Suprapubic skin (tissue), 4 donors: ENCODE data around the gene TASOR2. TPM values are rescaled to one million over a fixed set of nuclear protein-coding genes. Genes with fewer than 3 reads are reported as not detected.
A peak's percentile ranks its signal among the peaks of the same experiment; 100 is the strongest.

Experiments
- DNase-seq, 2 donors: peaks; one replicate each; pipeline ENCODE4 v3.0.0-alpha.2; 2019; ENCODE audit warnings: low spot score in 2 of 2
- H3K27ac ChIP-seq: fragments of 200-600 bp; sonication (generic); one replicate; pipeline ENCODE4 v1.5.1; 2019
- H3K27me3 ChIP-seq: fragments of 200-600 bp; sonication (generic); one replicate; pipeline ENCODE4 v1.5.1; 2019
- H3K36me3 ChIP-seq: fragments of 200-600 bp; sonication (generic); one replicate; pipeline ENCODE4 v1.5.1; 2019
- H3K4me1 ChIP-seq: fragments of 200-600 bp; sonication (generic); one replicate; pipeline ENCODE4 v1.5.1; 2019
- H3K4me3 ChIP-seq: fragments of 200-600 bp; sonication (generic); one replicate; pipeline ENCODE4 v1.5.1; 2019; ENCODE audit warnings: mild to moderate bottlenecking
- H3K9me3 ChIP-seq: fragments of 200-600 bp; sonication (generic); one replicate; pipeline ENCODE4 v1.5.1; 2019
- EP300 ChIP-seq: sonication (generic); formaldehyde crosslinking; IDR thresholded peaks from one replicate; pipeline ENCODE4 v1.6.1; 2017; ENCODE audit warnings: antibody characterized with exemption
- POLR2A ChIP-seq, 2 donors: fragments of 450-650 bp; IDR thresholded peaks; one replicate each; pipeline ENCODE4 v1.6.1; 2017; ENCODE audit warnings: antibody characterized with exemption in 2 of 2, mild to moderate bottlenecking in 2 of 2, moderate library complexity in 2 of 2
- POLR2AphosphoS5 ChIP-seq, 3 donors: sonication (generic); formaldehyde crosslinking; IDR thresholded peaks; one replicate each; pipeline ENCODE4 v1.6.1; 2017; ENCODE audit warnings: antibody characterized with exemption in 3 of 3
- WGBS: methylation state at CpG from one replicate; pipeline ENCODE4 v1.1.5; 2018; 5-methylcytosine and 5-hydroxymethylcytosine counted together
- total RNA-seq, 4 donors: library from RNA; depleted of rRNA; stranded (reverse); fragments of >200 nt; gene quantifications; one replicate each; pipeline ENCODE4 v1.1.0, GENCODE V29; 2016
- TF ChIP-seq, protein P1 (sequence below), 2 donors: fragments of 200-600 bp in 1 of 2; fragments of 450-650 bp in 1 of 2; sonication (generic) in 1 of 2; IDR thresholded peaks; one replicate each; pipeline ENCODE4 v1.5.1; 2016 to 2019; ENCODE audit warnings: antibody characterized with exemption in 2 of 2, mild to moderate bottlenecking in 1 of 2, moderate library complexity in 1 of 2

Gene TASOR2
- total RNA-seq, 4 donors from 2014 or later: 49.8 to 78.3 (median 59.9) TPM

DNA sequence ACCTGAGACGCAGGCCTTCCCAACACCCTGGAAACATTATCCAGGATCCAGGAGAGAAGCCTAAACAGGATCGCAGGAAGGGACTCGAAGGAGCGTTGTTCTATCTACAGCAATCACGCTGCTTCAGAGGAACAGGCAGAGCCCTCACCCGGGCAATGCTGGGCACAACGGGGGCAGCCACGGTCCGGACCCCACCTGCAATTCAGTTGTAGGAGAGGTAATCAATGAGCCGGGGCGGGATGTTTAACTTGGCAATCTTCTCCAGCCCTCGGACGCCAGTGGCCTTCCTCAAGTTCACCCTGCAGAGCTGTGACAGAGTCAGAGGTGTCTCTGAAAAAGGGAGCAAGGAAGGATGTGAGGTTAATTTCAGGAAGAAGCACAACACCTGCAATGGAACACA is 44.1 kb upstream of the TASOR2 start:
- no peaks in the 10 kb centered on the region for H3K27me3 ChIP-seq
- no peak overlapping the region for H3K27ac ChIP-seq
- H3K36me3 ChIP-seq: peaks cover 47% of the 10 kb centered on the region
- TF ChIP-seq, protein P1, sequence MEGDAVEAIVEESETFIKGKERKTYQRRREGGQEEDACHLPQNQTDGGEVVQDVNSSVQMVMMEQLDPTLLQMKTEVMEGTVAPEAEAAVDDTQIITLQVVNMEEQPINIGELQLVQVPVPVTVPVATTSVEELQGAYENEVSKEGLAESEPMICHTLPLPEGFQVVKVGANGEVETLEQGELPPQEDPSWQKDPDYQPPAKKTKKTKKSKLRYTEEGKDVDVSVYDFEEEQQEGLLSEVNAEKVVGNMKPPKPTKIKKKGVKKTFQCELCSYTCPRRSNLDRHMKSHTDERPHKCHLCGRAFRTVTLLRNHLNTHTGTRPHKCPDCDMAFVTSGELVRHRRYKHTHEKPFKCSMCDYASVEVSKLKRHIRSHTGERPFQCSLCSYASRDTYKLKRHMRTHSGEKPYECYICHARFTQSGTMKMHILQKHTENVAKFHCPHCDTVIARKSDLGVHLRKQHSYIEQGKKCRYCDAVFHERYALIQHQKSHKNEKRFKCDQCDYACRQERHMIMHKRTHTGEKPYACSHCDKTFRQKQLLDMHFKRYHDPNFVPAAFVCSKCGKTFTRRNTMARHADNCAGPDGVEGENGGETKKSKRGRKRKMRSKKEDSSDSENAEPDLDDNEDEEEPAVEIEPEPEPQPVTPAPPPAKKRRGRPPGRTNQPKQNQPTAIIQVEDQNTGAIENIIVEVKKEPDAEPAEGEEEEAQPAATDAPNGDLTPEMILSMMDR (IDR thresholded peaks at IDR 0.05): no peak
- TF ChIP-seq POLR2A (IDR thresholded peaks at IDR 0.05) (no peak), EP300 (no peak), POLR2AphosphoS5 (IDR thresholded peaks at IDR 0.05) (no peak)
- WGBS: 97% methylated on average over 8 of the region's 13 CpGs
- no peaks in the 10 kb centered on the region for H3K9me3 ChIP-seq
- peaks cover 9% of the 10 kb centered on the region for H3K4me1 ChIP-seq
- H3K4me3 ChIP-seq: no peak overlapping the region
- DNase-seq: no peak

DNA sequence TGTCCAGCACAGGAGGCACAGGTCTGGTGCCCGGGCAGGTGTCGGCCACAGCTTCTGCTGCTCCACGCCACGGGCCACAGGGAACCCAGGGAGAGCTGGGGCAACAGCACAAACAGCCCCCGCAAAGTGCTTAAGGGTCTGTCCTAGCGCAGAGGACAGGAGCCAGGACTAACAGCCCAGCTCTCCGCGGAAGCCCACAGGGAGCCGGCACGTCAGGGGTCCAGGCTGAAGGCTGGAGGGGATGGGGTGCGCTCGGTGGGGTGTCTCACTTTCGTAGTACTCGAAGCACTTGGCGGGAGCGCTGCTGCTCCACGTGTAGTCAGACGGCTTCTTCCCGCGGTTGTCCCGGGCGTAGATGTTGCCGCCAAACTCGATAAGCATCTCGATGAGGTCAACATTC is 43.1 kb upstream of the TASOR2 start:
- Histone ChIP-seq H3K27me3 (no peaks in the 10 kb centered on the region), H3K27ac (no peak overlapping the region), H3K4me3 (no peak overlapping the region), H3K4me1 (peaks cover 9% of the 10 kb centered on the region), H3K36me3 (peaks cover 47% of the 10 kb centered on the region), H3K9me3 (no peaks in the 10 kb centered on the region)
- TF ChIP-seq EP300: no peak
- no peak for TF ChIP-seq POLR2AphosphoS5 (IDR thresholded peaks at IDR 0.05)
- no peak for TF ChIP-seq POLR2A (IDR thresholded peaks at IDR 0.05)
- TF ChIP-seq, protein P1 (IDR thresholded peaks at IDR 0.05): no peak
- 94% methylated on average over 24 of the region's 25 CpGs for WGBS
- no peak for DNase-seq

DNA sequence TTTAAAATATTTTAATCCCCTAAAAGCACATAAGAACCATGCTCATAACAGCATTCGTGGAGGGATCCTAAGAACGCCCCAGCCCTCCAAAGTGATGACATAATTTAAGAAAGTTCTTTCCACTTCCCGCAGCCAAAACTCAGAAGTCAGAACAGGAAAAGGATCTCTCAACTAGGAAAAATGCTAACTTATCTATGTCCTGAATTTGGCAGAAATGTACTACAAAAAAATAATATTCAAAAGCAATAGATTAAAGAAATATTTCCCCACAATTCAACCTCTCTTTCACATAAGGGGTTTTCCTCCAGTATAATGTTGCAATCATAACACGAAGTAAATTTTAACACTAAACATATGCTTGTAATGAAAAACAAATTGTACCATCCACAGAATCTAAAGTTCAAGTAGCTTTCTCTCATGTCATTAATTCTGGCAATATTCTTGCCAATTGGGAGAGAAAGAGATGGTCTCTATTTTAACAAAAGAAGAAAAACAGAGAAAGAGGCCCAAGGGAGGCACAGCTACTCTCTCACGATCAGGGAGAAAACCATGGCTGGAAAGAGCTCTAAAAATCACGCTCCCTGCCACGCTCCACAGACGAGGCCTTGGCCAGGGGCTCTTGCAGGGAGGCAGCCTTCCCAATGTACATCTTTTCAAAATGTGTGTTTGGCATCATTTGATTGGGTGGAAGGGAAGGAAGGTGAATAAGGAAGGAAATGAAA is 41.1 kb upstream of the TASOR2 start:
- H3K4me3 ChIP-seq: no peak overlapping the region
- H3K36me3 ChIP-seq: peaks cover 54% of the 10 kb centered on the region
- H3K27ac ChIP-seq: peak overlapping the region; percentile 60
- peaks cover 9% of the 10 kb centered on the region for H3K4me1 ChIP-seq
- TF ChIP-seq POLR2A (IDR thresholded peaks at IDR 0.05): no peak
- TF ChIP-seq POLR2AphosphoS5 (IDR thresholded peaks at IDR 0.05): no peak
- TF ChIP-seq, protein P1 (IDR thresholded peaks at IDR 0.05): no peak
- no peak for TF ChIP-seq EP300
- 60% methylated on average over 8 of the region's 8 CpGs for WGBS
- no peaks in the 10 kb centered on the region for H3K27me3 ChIP-seq
- DNase-seq: no peak
- no peaks in the 10 kb centered on the region for H3K9me3 ChIP-seq

DNA sequence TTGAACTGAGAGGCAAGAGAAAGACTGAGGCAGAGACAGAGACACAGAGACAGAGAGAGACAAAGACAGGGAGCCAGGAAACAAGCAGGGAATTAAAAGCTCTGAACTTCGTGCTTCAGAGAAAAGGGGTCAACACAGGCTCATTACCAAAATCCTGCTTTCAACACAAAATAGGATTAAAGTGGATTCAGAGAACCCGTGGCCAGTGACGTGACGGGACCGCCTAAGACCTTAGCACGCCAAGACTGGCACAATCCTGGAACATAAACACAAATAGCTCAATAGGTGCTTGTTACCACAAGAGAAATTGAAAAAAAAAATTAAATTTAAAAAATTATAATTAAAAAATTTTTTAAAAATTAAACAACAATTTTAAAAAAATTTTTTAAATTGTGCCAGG is 39.7 kb upstream of the TASOR2 start:
- no peak for TF ChIP-seq POLR2AphosphoS5 (IDR thresholded peaks at IDR 0.05)
- TF ChIP-seq, protein P1 (IDR thresholded peaks at IDR 0.05): no peak
- TF ChIP-seq EP300: no peak
- TF ChIP-seq POLR2A (IDR thresholded peaks at IDR 0.05): no peak
- WGBS: 85% methylated on average over 6 of the region's 6 CpGs
- H3K36me3 ChIP-seq: peaks cover 52% of the 10 kb centered on the region

DNA sequence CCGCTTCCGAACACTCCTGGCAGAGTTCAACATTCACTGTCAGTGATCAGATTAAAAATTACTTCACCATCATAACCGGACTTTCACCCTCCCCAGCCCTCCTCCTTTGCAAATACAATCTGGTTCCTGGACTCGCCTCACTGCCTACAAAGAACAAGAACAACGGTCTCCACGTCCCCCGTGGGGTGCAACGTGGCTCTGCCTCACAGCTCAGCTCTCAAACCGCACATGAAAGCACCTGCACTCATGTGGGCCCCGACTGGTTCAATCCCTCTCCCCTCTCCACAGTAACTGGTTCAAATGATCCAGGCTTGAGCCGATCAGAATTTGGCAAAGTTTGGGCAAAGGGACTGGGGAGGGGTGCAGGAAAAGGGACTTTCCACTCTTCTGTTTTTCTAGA is 39.3 kb upstream of the TASOR2 start:
- no peaks in the 10 kb centered on the region for H3K9me3 ChIP-seq
- H3K27ac ChIP-seq: peak overlapping the region; percentile 72
- no peaks in the 10 kb centered on the region for H3K27me3 ChIP-seq
- no peak for DNase-seq
- H3K4me3 ChIP-seq: no peak overlapping the region
- peaks cover 9% of the 10 kb centered on the region for H3K4me1 ChIP-seq
- 59% methylated on average over 11 of the region's 11 CpGs for WGBS
- H3K36me3 ChIP-seq: peaks cover 52% of the 10 kb centered on the region
- no peak for TF ChIP-seq EP300
- TF ChIP-seq POLR2AphosphoS5 (IDR thresholded peaks at IDR 0.05): no peak
- no peak for TF ChIP-seq POLR2A (IDR thresholded peaks at IDR 0.05)
- TF ChIP-seq, protein P1 (IDR thresholded peaks at IDR 0.05): no peak

More for the DNA sequence above, 39.7 kb upstream of the TASOR2 start:
- H3K9me3 ChIP-seq: no peaks in the 10 kb centered on the region
- peak overlapping the region; percentile 60 for H3K27ac ChIP-seq
- DNase-seq: no peak
- H3K27me3 ChIP-seq: no peaks in the 10 kb centered on the region
- H3K4me3 ChIP-seq: no peak overlapping the region
- H3K4me1 ChIP-seq: peaks cover 9% of the 10 kb centered on the region
